Astrocyte of the spinal cord (primary cell): ENCODE results near the gene MUC15.

Experiments used
- DNase-seq: peaks from one replicate; pipeline ENCODE4 v3.0.0; 2011; ENCODE audit warnings: low read depth, low spot score
- H3K4me3 ChIP-seq: 2 replicates; pipeline ENCODE4 v1.5.1; 2011; ENCODE audit warnings: low read depth, mild to moderate bottlenecking, low read length, moderate library complexity
- CTCF ChIP-seq: IDR thresholded peaks from 2 replicates; pipeline ENCODE4 v1.5.1; 2012; ENCODE audit warnings: low read depth, mild to moderate bottlenecking, low read length, inconsistent platforms
- in situ Hi-C: cut with HindIII; loops from 2 replicates; pipeline ENCODE4 v1.10.0; 2017; ENCODE audit warnings: low sequenced_read_pairs

Gene MUC15

DNA sequence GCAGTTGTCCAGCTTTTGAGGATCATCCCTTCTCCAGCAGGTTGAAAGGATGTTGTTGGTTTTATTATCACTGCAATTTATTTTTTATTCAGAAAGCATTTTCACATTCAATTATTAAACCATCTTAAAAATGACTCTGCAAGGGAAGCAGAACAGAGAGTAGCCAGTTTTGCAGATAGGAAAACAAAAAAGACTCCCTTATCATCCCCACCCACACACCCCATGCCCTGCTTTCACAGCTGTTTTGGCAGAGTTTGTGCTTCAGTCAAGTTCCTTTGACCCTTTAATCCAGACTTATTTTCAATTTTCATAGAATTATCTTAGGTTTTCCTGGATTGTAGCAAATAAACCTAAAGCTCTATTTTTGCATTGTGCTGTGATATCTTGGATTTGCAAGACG is 44.4 kb downstream of the MUC15 start:
- TF ChIP-seq CTCF: no peak
- DNase-seq: no peak
- no peak overlapping the region for H3K4me3 ChIP-seq
- in situ Hi-C loops: no loop called here

DNA sequence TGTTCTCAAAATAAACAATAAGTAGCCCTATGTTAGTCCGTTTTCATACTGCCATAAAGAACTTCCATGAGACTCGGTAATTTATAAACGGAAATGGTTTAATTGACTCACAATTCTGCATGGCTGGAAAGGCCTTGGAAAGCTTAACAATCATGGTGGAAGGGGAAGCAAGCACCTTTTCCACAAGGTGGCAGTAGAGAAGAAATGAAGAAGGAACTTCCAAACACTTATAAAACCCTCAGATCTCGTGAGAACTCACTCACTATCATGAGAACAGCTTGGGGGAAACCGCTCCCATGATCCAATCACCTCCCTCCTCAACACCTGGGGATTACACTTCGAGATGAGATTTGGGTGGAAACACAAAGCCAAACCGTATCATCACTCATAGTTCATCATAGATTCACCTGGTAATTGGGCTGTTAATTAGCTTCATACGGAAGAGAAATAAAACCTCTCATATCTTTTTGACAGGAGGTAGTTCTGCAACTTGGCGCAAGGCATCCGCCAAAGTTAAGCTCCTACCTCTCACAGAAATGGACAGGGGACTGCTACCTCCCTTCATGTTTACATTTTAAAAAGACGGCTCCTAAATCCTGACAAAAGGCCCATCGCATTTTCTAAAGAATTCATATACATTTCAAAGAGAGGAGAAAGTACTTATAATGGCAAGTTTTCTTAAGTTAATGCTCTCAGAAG is 49.0 kb downstream of the MUC15 start:
- H3K4me3 ChIP-seq: no peak overlapping the region
- peak; percentile 46 for TF ChIP-seq CTCF
- DNase-seq: peak; percentile 35
- in situ Hi-C loops: no loop called here

- in situ Hi-C loops: no loop called here
- TF ChIP-seq CTCF: no peak
- H3K4me3 ChIP-seq: no peak overlapping the region
- DNase-seq: no peak
Measured at GRCh38 chr11:26519469-26519868, 52.6 kb downstream of the MUC15 start.

- in situ Hi-C loops: no loop called here
- H3K4me3 ChIP-seq: no peak overlapping the region
- no peak for TF ChIP-seq CTCF
Measured at GRCh38 chr11:26512196-26512595, 59.9 kb downstream of the MUC15 start.

GRCh38 chr11:26510756-26511155 is 61.3 kb downstream of the MUC15 start:
- in situ Hi-C loops: no loop called here
- no peak overlapping the region for H3K4me3 ChIP-seq
- no peak for DNase-seq
- no peak for TF ChIP-seq CTCF

More at GRCh38 chr11:26512196-26512595, 59.9 kb downstream of the MUC15 start:
- no peak for DNase-seq

GRCh38 chr11:26510164-26510563 is 61.9 kb downstream of the MUC15 start:
- in situ Hi-C loops: no loop called here

More at GRCh38 chr11:26510164-26510563, 61.9 kb downstream of the MUC15 start:
- no peak for TF ChIP-seq CTCF
- DNase-seq: no peak
- no peak overlapping the region for H3K4me3 ChIP-seq
